NOMO-1 (cell line): Measurements from ENCODE around the gene MYOM3.

Experiments
- DNase-seq, 2 experiments: peaks; one replicate each; lab custom pipeline; 2025; ENCODE audit not compliant: unreplicated experiment in 2 of 2; lab: John Stamatoyannopoulos, UW

MYOM3 gene

DNA sequence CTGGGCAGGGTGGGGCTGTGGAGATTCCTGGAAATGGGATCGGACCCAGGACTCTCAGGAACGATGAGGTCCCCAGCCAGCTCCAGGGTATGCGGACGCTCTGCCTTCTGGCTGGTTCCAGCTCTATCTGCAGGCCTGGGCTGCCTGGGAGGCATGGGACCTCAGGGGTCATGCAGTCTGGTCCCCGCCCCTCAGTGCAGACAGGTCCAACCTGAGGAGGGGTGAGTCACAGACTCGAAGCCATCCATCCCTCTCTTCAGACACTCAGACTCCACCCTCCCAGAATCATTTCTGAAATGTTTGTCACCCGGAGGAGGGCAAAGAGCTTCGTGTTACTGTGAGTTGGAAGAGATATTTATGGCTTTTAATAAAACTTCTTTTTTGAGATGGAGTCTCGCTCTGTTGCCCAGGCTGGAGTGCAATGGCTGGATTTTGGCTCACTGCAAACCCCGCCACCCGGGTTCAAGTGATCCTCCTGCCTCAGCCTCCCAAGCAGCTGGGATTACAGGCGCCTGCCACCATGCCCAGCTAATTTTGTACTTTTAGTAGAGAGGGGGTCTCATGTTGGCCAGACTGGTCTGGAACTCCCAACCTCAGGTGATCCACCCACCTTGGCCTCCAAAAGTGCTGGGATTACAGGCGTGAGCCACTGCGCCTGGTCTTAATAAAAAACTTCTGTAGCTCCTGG lies 5.9 kb upstream of the MYOM3 start:
- DNase-seq, result no peak

DNA sequence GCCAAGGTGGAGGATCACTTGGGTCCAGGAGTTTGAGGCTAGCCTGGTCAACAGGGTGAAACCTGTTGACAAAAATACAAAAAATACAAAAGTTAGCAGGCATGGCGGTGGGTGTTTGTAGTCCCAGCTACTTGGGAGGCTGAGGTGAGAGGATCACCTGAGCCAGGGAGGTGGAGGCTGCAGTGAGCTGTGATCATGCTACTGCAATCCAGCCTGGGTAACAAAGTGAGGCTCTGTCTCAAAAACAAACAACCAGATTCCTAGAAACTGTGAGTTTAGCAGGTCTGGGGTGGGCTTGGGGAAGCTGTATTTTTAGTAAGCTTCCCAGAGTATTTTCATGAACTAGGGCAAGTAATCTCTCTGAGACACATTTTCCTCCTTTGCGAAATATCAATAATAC lies 5.2 kb upstream of the MYOM3 start:
- no peak for DNase-seq

DNA sequence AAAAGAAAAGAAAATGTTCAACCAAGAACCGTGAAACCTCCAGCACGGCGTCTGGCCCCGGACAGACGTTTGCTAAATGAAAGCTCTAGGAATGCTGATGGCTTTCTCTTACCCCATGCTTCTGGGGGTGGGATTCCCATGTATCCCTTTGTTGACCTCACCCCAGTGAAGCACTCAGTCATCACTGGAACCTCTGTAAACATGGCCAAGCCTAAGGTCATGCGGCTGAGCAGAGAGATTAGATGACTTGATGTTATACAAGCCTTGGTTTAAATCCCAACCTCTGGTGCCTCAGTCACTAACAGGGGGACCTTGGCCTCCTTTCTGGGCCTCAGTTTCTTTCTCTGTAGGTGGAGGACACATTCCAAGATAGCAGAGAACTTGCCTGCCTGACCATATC lies 2.8 kb upstream of the MYOM3 start:
- no peak for DNase-seq

DNA sequence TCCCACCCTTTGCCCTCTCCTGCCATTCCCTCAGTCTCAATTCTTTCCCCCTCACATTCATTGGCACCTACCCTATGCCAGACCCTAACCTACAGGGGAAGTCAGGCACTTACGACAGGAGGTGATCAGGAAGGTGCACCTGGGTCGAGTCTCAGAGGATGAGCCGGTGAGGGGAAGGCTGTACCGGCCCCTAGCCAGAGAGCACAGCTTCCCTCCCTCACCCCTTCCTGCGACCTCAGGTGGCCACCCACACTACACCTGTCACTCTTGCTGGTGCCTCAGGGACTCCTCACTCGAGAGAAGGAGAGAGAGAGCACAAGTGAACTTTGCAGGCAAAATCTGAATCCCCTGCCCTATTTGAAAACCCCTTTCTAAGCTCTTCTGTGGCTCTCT lies 1.7 kb upstream of the MYOM3 start:
- no peak for DNase-seq

DNA sequence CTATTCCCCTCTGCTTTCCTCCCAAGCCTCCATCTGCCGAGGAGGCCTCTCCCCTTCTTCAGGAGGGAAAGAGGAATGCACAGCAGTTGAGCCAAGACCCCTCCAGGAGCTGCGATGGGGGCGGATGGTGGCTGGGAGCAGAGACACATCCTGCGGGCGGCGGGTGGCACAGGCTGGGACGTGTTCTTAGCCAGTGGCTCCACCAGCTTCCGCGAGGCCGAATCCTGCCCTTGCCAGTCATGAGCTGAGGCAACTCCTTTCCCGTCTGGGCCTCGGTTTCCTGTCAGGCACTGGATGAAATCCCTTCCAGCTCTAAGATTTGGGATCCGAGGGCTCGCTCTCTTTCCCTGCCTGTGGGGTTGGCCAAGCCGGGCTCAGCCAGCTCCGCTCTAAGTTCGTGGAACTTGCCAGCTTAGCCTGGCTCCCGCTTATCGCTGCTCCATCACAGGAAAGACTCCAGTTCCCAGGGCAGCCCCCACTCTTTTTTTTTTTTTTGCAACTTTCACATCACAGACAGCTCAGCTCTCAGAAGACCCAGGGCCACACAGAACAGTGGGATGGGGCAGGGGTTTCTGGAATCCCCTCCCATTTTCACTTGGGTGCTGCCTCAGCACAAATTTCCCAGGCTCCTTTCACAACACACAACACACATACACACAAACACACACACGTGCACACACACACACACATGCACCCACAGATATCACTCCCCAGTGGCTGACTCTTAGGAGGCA lies 506 bp downstream of the MYOM3 start:
- no peak for DNase-seq

DNA sequence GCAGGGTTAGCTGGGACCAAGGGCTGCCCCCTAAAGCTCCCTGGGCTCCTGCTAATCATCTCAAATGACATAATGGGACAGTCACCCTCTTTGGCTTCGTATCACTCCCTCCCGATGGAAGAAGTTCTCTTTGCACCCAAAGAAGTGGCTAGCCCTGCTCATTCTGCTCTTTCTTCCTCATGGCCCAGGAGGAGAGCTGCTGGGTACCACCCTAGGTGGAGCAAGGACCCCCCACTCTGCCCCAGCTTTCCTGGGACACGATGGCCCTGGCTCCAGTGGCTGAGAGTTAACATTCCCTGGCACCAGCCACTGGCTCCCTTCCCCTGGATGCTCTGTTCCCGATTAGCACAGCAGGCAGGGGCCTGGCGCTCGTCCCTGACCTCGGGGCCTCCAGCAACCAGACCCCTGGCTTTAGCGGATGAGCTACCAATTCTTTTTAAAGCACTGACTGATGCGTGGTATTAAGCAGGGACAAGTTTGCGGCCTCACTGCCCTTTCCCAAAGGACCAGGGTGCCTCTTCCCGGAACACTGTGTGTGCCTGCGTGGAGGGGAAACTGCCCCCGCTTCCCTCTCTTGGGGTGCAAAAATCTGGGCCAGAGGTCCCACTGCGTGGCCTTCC lies 1.2 kb downstream of the MYOM3 start:
- no peak for DNase-seq

DNA sequence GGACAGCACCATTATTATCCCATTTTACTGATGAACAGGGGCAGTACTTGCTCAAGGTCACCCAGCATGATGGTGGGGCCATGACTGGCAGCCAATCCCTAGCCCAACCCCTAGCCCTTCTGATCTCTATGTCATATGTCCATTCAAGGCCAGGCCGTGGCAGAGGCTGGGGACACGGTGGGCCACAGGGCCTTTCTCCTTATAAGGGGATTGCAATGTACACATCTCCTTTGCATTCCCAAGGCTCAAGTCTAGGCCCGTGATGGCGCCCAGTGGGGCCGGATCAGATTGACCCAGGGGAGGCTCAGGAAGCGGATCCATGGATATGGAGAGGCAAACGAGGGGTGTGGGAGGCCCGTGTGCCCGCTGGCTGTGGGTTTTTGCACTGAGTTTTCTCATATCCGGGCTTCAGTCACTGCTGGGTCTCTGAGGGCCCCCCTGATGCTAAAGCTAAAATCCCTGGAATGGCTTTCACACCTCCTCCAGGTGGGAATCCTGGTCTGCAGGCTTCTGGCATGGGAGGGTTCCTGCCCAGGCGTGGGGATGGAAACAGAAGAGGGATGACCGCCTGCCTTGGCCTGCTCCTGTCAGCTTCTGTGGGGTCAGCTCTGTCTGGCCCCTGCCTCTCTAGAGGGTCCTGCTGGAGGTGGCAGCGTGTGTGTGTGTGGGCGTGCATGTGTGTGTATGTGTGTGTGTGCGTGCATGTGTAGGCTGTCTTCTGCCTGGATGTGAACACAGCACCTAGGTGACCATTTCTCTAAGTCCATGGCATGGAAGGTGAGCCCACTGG lies 2.1 kb downstream of the MYOM3 start:
- no peak for DNase-seq

DNA sequence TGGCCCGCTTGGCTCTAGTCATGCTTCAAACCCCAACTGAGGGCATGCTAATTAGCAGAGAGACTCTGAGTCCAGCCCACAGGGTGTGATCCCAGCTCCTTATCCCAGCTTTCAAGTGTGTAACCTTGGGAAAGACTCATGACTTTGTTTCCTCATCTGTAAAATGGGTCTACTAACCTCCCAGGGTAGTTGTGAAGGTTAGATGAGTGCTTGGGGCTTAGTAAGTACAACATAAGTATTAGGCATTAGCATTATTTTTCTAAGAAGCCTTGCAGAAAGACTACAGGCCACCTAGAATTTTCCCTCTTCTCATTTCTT lies 2.8 kb downstream of the MYOM3 start:
- DNase-seq, result no peak

DNA sequence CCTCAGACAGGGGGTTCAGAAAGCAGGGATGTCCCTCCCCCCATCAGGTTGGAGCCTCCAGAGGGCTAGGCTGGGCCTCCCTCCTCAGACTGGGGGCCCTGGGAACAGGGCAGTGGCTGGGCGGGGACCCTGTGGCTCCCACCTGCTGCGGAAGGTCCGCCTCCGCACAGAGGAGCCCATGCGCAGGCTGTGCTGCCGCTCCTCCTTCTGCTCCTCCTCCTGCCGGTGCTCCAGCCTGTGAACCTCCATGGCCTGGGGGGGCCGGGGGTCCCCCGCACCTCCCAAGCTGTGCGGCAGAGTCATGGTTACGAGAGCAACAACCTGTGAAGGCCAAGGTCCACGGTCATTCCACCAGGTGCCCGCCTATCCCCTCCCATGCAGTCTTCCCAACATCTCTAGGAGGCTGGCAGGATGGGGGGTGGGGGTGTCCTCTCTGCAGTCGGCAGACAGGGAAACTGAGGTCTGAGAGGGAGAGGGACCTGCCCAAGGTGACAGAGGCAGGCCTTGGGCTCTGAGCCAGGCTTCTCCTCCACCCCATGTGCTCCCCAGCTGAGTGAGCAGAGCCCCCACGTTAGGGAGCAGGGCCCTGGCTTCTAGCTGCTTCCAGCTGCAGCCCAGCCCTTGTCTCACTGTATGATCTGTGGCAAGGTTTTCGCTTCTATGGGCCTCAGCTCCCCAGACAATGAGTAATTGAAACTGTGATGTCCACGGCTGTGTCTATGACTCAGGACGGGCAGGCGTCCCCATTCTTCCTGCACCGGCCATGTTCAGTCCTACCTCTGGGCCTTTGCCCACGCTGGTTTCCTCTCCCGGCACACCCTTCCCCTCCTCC lies 3.4 kb downstream of the MYOM3 start:
- DNase-seq, result no peak

DNA sequence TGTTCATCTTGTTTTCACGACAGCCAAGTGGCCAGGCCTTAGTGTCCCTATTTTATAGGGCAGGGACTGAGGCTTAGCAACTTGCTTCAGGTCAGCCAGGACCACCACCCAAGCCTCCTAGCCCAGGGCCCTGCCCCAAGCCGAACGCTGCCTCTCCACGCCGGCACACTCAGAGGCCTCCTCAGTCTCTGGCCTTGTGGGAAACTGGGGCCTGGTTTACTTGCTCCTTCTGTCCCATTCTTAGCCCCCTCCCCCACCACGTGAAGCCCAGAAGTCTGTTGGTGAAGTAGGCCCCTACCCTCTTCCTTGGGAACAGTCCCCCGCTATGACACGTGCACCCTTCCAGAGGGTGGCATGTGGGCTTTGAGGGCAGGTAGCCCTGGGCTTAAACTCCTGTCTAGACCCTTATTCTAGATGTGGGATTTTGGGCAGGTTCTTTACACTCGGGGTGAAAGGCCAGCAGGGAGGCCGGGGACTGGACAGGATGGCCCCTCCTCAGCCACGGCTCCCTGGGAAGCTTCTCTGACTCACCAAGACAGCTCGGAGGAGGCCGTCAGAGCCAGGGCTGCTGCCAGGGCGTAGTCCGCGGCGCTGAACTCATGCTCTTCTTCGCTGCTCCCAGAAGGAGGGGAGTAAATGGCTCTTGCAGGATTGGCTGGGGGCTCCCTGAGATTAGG lies 4.3 kb downstream of the MYOM3 start:
- no peak for DNase-seq

DNA sequence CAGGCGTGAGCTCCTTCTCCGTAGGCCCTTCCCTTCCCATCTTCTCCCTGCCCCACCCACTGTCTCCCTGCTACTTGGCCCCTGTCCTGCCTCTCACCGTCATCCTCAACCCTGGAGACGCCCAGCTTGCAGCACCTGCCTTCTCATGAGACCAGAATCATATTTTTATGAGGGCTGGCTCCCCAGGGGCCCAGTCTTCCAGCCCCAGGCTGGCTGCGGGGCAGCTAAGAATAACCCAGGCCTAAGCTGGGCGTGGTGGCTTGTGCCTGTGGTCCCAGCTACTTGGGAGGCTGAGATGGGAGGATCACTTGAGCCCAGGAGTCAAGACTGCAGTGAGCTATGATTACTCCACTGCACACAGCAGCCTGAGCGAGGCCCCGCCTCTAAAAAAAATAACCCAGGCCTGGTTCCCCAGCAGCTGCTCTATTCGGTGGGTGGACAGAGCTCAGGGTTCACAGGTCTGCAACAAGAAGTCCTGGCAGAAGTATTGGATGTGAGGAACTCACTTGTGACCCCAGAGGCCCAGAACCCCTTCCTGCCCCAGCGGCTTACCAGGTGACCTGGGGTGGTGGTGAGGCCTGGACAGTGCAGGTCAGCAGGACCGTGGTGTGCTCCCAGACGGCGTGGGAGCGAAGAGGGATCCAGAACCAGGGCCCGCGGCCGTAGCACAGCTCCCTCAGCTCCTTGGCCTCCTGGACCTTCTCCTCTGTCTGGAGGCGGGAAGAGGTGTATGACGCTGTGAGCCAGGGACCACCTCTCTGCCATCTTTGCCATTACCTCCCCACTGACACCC lies 6.4 kb downstream of the MYOM3 start:
- DNase-seq, result no peak

DNA sequence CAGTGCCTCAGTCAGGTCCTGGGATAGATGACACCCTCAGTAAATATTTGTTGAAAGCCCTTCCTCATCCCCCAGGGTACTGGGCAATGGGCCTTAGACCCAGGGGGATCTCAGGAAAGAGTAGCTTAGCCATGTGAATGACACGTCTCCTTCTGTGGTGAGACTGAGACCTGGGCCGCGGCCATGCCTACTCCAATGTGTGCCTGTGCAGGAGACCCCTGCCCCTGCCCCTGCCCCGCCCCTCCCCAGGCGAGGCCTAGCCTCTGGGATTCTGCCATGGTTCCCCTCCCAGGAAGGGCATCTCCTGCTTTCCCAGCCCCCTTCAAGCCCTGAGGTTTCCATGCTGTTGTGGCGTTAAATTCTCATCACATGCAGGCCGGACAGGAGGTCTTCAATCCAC lies 7.1 kb downstream of the MYOM3 start:
- no peak for DNase-seq

DNA sequence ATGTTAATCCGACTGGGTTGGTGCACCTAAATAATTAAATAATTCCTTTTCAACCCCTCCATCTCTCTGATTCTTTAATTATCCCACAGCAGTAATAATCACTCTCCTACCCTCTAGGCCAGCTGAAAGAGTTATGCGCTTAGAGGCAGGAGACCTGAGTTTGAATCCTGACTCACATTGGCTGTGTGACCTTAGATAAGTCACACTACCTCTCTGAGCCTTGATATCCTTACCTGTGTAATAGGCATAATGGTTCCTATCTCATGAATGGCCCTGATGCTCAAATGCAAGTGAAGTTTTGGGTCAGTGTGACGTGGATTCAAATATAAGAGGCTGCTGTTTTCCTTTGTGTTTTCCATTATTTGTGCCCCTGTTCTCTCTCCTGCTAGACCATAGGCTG lies 8.1 kb downstream of the MYOM3 start:
- no peak for DNase-seq

DNA sequence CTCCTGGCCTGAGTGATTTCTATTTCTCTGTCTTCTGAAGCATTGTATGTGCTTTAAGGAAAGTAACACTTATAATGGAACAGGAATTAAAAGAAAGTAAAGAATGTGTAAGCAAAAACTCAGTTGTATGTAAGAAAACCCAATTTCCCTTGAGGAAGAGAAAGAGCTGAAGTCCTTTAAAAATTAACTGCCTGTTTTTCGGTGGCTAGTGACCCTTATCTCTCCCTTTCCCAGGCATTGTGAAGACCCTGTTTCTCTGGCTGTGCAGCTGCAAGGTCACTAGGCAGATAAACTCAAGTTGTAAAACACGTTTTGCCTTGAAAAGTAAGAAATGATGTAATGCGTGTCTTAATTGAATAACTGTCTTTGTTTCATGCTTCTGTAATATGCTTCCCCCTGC lies 8.5 kb downstream of the MYOM3 start:
- DNase-seq, result no peak

DNA sequence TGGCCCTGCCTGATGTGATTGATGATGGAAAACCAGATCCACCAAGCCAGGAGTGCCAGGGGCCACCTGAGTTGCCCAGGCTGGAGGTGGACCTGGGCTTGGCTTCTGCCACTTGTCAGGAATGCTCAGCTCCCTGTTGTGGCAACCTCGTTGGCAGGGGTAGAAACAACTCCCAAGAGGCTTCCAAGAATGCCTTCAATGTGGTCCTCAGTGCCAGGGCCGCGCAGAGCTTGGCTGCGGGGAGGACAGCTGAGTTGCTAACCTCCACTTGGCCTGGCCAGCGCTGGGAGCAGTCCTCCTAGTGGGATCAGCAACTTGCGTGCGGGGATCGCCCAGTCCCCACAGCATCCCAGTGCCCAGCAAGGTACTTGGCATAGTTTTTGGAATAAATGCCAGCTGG lies 9.0 kb downstream of the MYOM3 start:
- DNase-seq, result no peak

DNA sequence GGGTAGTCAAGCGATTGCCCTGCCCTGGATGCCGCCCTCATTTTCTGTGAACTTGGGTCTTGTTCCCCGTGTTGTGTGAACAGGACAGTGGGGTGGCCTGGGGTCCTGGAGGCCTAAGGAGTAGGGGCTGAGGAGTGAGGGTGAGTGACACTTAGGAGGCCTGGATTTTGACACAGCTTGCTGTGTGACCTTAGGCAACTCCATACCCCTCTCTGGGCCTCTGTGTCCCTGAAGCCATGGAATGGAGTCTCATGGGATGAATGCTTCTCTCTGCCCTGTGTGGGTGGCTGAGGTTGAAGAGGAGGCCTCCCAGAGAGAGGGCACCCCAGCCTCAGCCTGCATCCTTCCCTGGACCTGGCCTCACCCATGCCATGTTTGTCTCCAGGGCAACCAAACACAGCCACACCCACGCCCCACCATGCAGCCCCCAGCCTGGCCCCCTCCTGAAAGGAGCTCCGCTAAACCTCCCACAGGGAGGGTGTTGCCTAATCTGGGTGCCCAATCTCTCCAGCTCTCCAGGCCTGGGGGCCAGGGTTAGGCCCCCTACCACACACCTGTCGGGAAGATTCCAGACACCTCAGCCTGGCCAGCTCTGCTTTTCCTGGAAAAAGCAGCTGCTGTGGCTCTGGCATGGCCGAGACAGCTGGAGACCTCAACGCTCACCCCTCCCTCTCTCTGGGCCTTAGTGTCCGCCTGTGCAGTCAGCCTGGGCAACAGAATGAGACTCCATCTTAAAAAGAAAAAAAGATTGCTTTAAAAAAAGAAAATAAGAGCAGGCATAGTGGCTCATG lies 9.9 kb downstream of the MYOM3 start:
- no peak for DNase-seq

DNA sequence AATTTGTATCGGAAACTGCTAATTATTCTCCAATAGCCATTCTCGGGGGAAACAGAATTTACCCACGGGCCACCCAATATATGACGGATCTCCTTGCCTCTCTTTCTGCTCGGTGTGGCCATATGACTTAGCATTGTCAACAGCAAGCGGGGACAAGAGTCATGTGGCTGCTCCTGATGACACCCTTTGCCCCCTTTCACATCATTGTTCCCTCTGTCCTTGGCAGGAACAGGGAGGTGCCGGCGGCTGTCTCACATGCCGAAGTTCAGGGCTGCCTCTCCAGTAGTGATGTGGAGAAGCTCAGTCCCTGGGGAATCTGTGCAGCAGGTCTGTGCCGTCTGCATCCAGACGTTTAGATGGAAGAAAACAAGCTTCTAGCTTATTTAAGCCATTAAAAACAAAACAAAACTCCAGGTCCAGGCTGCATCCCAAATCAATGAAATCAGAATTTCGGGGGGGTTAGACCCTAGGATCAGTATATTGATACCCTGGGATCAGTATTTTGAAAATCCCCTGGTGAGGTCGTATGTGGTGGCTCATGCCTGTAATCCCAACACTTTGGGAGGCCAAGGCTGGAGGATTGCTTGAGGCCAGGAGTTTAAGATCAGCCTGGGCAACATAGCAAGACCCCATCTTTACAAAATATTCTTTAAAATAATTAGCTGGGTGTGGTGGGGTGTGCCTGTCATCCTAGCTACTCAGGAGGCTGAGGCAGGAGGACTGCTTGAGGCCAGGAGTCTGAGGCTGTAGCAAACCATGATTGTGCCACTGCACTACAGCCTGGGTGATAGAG lies 10.8 kb downstream of the MYOM3 start:
- DNase-seq, result no peak
